H1 (cell line): ENCODE data around the gene DPP10.

Source experiments
- KDM1A ChIP-seq: fragments of 200-600, 300-600 bp; sonication (generic); IDR thresholded peaks from 2 replicates; pipeline ENCODE4 v1.7.1; 2016; ENCODE audit warnings: mild to moderate bottlenecking, low read length, borderline replicate concordance
- MAFK ChIP-seq: IDR thresholded peaks from 2 replicates; pipeline ENCODE4 v1.6.1; 2012; ENCODE audit warnings: low read depth, mild to moderate bottlenecking, improper control_type of control experiment, low read length

DNA sequence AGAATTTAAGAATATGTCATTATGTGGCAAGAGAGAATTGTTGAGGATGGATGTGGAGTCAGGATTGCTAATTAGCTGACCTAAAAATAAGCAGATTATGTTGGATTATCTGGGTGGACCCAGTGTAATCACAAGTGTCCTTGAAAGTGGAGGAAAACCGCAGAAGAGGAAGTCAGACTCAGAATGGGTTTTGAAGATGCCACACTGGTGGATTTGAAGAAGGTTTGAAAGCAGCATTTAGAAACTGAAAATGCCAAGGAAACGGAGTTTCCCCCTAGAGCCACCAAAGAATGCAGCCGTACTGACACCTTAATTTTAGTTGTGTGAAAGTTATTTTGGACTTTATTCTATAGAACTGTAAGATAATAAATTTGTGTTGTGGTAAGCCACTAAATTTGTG lies 41.6 kb upstream of the DPP10 start:
- TF ChIP-seq MAFK = no peak
- TF ChIP-seq KDM1A = no peak
